Mammary epithelial cell (primary cell): ENCODE results near the gene PGLYRP3.

Experiments
- EZH2 ChIP-seq: IDR thresholded peaks from 2 replicates; pipeline ENCODE4 v1.6.1; 2012; ENCODE audit warnings: low read length, inconsistent platforms, borderline replicate concordance
- TF ChIP-seq, protein P1 (sequence below), 2 donors: IDR thresholded peaks in 1 of 2; conservative IDR thresholded peaks in 1 of 2; 2 replicates each; pipeline ENCODE4 v1.5.1; 2011 to 2012; ENCODE audit warnings: inconsistent platforms in 2 of 2, low read length in 2 of 2, mild to moderate bottlenecking in 2 of 2, control low read depth in 1 of 2, low read depth in 1 of 2; ENCODE audit not compliant: insufficient read depth in 1 of 2; ENCODE audit errors: extremely low read depth in 1 of 2

DNA sequence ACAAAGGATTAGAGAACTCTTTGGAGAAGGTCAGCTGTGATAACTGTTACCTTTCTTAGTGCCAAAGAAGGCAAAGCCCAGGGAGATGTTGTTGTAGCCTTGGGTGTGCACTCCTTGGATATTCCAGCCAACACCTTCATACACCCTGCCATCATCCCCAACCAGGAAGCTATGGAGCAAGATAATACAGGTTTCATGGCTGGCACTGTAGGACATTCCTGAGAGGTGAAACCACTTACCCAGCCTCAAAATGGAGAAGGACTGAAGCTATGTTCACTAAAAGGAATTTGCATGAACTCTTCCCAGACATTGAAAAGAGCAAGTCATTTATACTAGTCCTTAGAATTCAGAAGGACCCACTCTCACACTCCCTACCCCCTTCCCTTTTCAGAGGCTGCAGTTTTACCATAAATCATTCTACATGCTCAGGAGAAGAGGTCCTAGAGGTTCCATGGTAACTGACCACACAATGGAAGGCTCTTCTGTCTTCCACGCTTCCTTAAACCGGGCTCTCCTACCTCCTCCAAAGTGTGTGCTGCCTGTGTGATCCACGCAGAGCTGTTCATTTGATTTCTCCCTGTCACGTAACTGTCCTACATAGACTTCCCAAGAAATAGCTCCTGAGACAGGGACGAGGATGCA lies 30.4 kb upstream of the PGLYRP3 start:
- TF ChIP-seq, protein P1, sequence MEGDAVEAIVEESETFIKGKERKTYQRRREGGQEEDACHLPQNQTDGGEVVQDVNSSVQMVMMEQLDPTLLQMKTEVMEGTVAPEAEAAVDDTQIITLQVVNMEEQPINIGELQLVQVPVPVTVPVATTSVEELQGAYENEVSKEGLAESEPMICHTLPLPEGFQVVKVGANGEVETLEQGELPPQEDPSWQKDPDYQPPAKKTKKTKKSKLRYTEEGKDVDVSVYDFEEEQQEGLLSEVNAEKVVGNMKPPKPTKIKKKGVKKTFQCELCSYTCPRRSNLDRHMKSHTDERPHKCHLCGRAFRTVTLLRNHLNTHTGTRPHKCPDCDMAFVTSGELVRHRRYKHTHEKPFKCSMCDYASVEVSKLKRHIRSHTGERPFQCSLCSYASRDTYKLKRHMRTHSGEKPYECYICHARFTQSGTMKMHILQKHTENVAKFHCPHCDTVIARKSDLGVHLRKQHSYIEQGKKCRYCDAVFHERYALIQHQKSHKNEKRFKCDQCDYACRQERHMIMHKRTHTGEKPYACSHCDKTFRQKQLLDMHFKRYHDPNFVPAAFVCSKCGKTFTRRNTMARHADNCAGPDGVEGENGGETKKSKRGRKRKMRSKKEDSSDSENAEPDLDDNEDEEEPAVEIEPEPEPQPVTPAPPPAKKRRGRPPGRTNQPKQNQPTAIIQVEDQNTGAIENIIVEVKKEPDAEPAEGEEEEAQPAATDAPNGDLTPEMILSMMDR (conservative IDR thresholded peaks at IDR 0.05 in 1 of 2, IDR thresholded peaks at IDR 0.05 in 1 of 2; ENCODE audit: extremely low read depth in 1 of 2, insufficient read depth in 1 of 2, low read depth in 1 of 2, low read length in 2 of 2) = no peak
- TF ChIP-seq EZH2 = no peak
